ENCODE data around the gene SOX9.

Gene SOX9

GRCh38 chr17:72120642-72121163, at the start of gene SOX9:
Gene SOX9 (plus strand): TSS chr17:72121020. CDS start chr17:72121392, 372 bp downstream.
- TF ChIP-seq CTCF (IDR thresholded peaks at IDR 0.05; ENCODE audit: low read depth, low read length): no peak
- peak; percentile 77 to 98 for DNase-seq (ENCODE audit: low read depth in 2 of 2)
- peak within 1 kb of the TSS; percentile 53 to 79 for H3K4me3 ChIP-seq (replicated peaks in 1 of 2; ENCODE audit: low read depth in 2 of 2, low read length in 2 of 2)

GRCh38 chr17:72071330-72071729, 49.5 kb upstream of the SOX9 start:
- DNase-seq (ENCODE audit: low read depth in 2 of 2): no peak
- no peak for TF ChIP-seq CTCF (IDR thresholded peaks at IDR 0.05; ENCODE audit: low read depth, low read length)
- no peak overlapping the region for H3K4me3 ChIP-seq (replicated peaks in 1 of 2; ENCODE audit: low read depth in 2 of 2, low read length in 2 of 2)

- H3K4me3 ChIP-seq (replicated peaks in 1 of 2; ENCODE audit: low read depth in 2 of 2, low read length in 2 of 2): no peak overlapping the region
- DNase-seq (ENCODE audit: low read depth in 2 of 2): no peak
- no peak for TF ChIP-seq CTCF (IDR thresholded peaks at IDR 0.05; ENCODE audit: low read depth, low read length)
Observed at GRCh38 chr17:72075995-72076677, 44.7 kb upstream of the SOX9 start.

- no peak overlapping the region for H3K4me3 ChIP-seq (replicated peaks in 1 of 2; ENCODE audit: low read depth in 2 of 2, low read length in 2 of 2)
- no peak for DNase-seq (ENCODE audit: low read depth in 2 of 2)
- TF ChIP-seq CTCF (IDR thresholded peaks at IDR 0.05; ENCODE audit: low read depth, low read length): no peak
Observed at GRCh38 chr17:72076678-72077030, 44.2 kb upstream of the SOX9 start.

- no peak overlapping the region for H3K4me3 ChIP-seq (replicated peaks in 1 of 2; ENCODE audit: low read depth in 2 of 2, low read length in 2 of 2)
- TF ChIP-seq CTCF (IDR thresholded peaks at IDR 0.05; ENCODE audit: low read depth, low read length): no peak
- DNase-seq (ENCODE audit: low read depth in 2 of 2): no peak
Observed at GRCh38 chr17:72077326-72077960, 43.4 kb upstream of the SOX9 start.

- TF ChIP-seq CTCF (IDR thresholded peaks at IDR 0.05; ENCODE audit: low read depth, low read length): no peak
- H3K4me3 ChIP-seq (replicated peaks in 1 of 2; ENCODE audit: low read depth in 2 of 2, low read length in 2 of 2): no peak overlapping the region
- DNase-seq (ENCODE audit: low read depth in 2 of 2): peak in 1 of 2 donors; percentile 2
Observed at GRCh38 chr17:72079700-72080099, 41.1 kb upstream of the SOX9 start.

Data from cardiac fibroblast (primary cell).